Ascending aorta (tissue), 2 donors: ENCODE measurements around the gene NEK7. TPM values are rescaled to one million over a fixed set of nuclear protein-coding genes. Genes with fewer than 3 reads are reported as not detected.
"Not testable (repeated sequence)": the region's sequence is repeated elsewhere in the genome, so short reads cannot be mapped to it uniquely, and the experiment has no call there.

Experiments
- DNase-seq, 2 donors: peaks; one replicate each; pipeline ENCODE4 v3.0.0-alpha.2; 2019; ENCODE audit warnings: low spot score in 2 of 2
- H3K27ac ChIP-seq, 2 donors: fragments of 200-600 bp; sonication (generic); one replicate each; pipeline ENCODE4 v1.5.1; 2016 to 2017; ENCODE audit warnings: mild to moderate bottlenecking in 1 of 2
- H3K27me3 ChIP-seq: fragments of 200-600 bp; sonication (generic); one replicate; pipeline ENCODE4 v1.5.1; 2017
- H3K36me3 ChIP-seq, 2 donors: fragments of 200-600 bp; sonication (generic); one replicate each; pipeline ENCODE4 v1.5.1; 2016
- H3K4me1 ChIP-seq, 2 donors: fragments of 200-600 bp; sonication (generic); one replicate each; pipeline ENCODE4 v1.5.1; 2016 to 2017; ENCODE audit warnings: mild to moderate bottlenecking in 1 of 2
- H3K4me3 ChIP-seq, 2 donors: fragments of 200-600 bp; sonication (generic); one replicate each; pipeline ENCODE4 v1.5.1; 2016 to 2017; ENCODE audit warnings: mild to moderate bottlenecking in 1 of 2
- H3K9me3 ChIP-seq, 2 donors: fragments of 200-600 bp; sonication (generic); one replicate each; pipeline ENCODE4 v1.5.1; 2016
- CTCF ChIP-seq, 3 experiments: fragments of 200-600 bp in 2 of 3; fragments of 450-650 bp in 1 of 3; sonication (generic) in 2 of 3; IDR thresholded peaks; one replicate each; pipeline ENCODE4 v1.5.1; 2016 to 2019; ENCODE audit warnings: antibody characterized with exemption in 3 of 3, mild to moderate bottlenecking in 1 of 3, moderate library complexity in 1 of 3
- intact Hi-C: fragments of 100-400 bp; cut with DNase I; formaldehyde crosslinking; loops from one replicate; pipeline ENCODE4 v1.15.1; 2023
- total RNA-seq: library from RNA; depleted of rRNA; stranded (reverse); fragments of >200 nt; gene quantifications from one replicate; pipeline ENCODE4 v1.1.0, GENCODE V29; 2016

Gene NEK7
- total RNA-seq, 1 donor from 2014 or later = 43.6 TPM

- intact Hi-C loops = no loop called here
- no peak for DNase-seq
- no peak overlapping the region for H3K4me3 ChIP-seq
- H3K4me1 ChIP-seq = peaks cover 0 to 17% of the 10 kb centered on the region in 2 donors
- H3K27ac ChIP-seq = no peak overlapping the region
- H3K36me3 ChIP-seq = no peaks in the 10 kb centered on the region
- H3K9me3 ChIP-seq = no peaks in the 10 kb centered on the region
- H3K27me3 ChIP-seq = no peaks in the 10 kb centered on the region
- TF ChIP-seq CTCF (IDR thresholded peaks at IDR 0.05) = no peak
These were observed 29.0 kb downstream of the NEK7 start for GRCh38 chr1:198185759-198186158.

- intact Hi-C loops = no loop called here
- no peak overlapping the region for H3K4me3 ChIP-seq
- H3K36me3 ChIP-seq = no peaks in the 10 kb centered on the region
- no peaks in the 10 kb centered on the region for H3K27me3 ChIP-seq
- no peaks in the 10 kb centered on the region for H3K9me3 ChIP-seq
- H3K4me1 ChIP-seq = peaks cover 0 to 21% of the 10 kb centered on the region in 2 donors
- no peak for DNase-seq
- no peak for TF ChIP-seq CTCF (IDR thresholded peaks at IDR 0.05)
- no peak overlapping the region for H3K27ac ChIP-seq
These were observed 30.2 kb downstream of the NEK7 start for GRCh38 chr1:198186916-198187580.

GRCh38 chr1:198187973-198188588, 31.3 kb downstream of the NEK7 start:
- no peaks in the 10 kb centered on the region for H3K9me3 ChIP-seq
- no peak for DNase-seq
- intact Hi-C loops = no loop called here
- peaks cover 0 to 17% of the 10 kb centered on the region in 2 donors for H3K4me1 ChIP-seq
- no peaks in the 10 kb centered on the region for H3K27me3 ChIP-seq
- no peak overlapping the region for H3K27ac ChIP-seq
- no peaks in the 10 kb centered on the region for H3K36me3 ChIP-seq
- no peak for TF ChIP-seq CTCF (IDR thresholded peaks at IDR 0.05)
- no peak overlapping the region for H3K4me3 ChIP-seq

GRCh38 chr1:198191117-198191516, 34.3 kb downstream of the NEK7 start:
- no peak for TF ChIP-seq CTCF (IDR thresholded peaks at IDR 0.05)
- Histone ChIP-seq H3K4me1 (peaks cover 0 to 7% of the 10 kb centered on the region in 2 donors), H3K9me3 (no peaks in the 10 kb centered on the region), H3K27me3 (no peaks in the 10 kb centered on the region), H3K36me3 (no peaks in the 10 kb centered on the region), H3K4me3 (no peak overlapping the region), H3K27ac (no peak overlapping the region)
- intact Hi-C loops = no loop called here
- DNase-seq = no peak

GRCh38 chr1:198193871-198194270, 37.1 kb downstream of the NEK7 start:
- H3K36me3 ChIP-seq, intact Hi-C loops, H3K4me1 ChIP-seq, H3K4me3 ChIP-seq, DNase-seq, H3K27ac ChIP-seq, H3K9me3 ChIP-seq, H3K27me3 ChIP-seq: not testable (repeated sequence)

GRCh38 chr1:198196630-198197029, 39.8 kb downstream of the NEK7 start:
- no peak overlapping the region for H3K27ac ChIP-seq
- no peaks in the 10 kb centered on the region for H3K27me3 ChIP-seq
- DNase-seq = no peak
- intact Hi-C loops = no loop called here
- no peak for TF ChIP-seq CTCF (IDR thresholded peaks at IDR 0.05)
- no peaks in the 10 kb centered on the region for H3K36me3 ChIP-seq
- peaks cover 3 to 26% of the 10 kb centered on the region in 2 donors for H3K4me1 ChIP-seq
- H3K4me3 ChIP-seq = no peak overlapping the region
- no peaks in the 10 kb centered on the region for H3K9me3 ChIP-seq
